SU-DHL-6 (cell line): ENCODE measurements around the gene ACSL6.

Source experiments
- H2AFZ ChIP-seq: fragments of 200-600 bp; sonication (generic); 2 replicates; pipeline ENCODE4 v1.6.1; 2014; ENCODE audit warnings: low read depth, mild to moderate bottlenecking, moderate library complexity, mixed read lengths, antibody characterized with exemption, low read length; ENCODE audit not compliant: severe bottlenecking
- H3F3A ChIP-seq: fragments of 200-600 bp; shearing (Covaris generic); 2 replicates; pipeline ENCODE4 v1.6.0; 2016; ENCODE audit warnings: antibody characterized with exemption, mild to moderate bottlenecking; ENCODE audit not compliant: insufficient read depth
- H3K27ac ChIP-seq: fragments of 200-600 bp; sonication (generic); 2 replicates; pipeline ENCODE4 v1.5.1; 2016; ENCODE audit warnings: low read depth, mild to moderate bottlenecking, low read length, moderate library complexity, mixed read lengths
- H3K27me3 ChIP-seq: fragments of 200-600 bp; sonication (generic), shearing (Covaris generic); 2 replicates; pipeline ENCODE4 v1.6.0; 2014; ENCODE audit warnings: mild to moderate bottlenecking, low read length
- H3K36me3 ChIP-seq: fragments of 200-600 bp; sonication (generic); 2 replicates; pipeline ENCODE4 v1.6.1; 2014; ENCODE audit warnings: mild to moderate bottlenecking, low read length, mixed read lengths
- H3K4me2 ChIP-seq: fragments of 300-600, 200-600 bp; shearing (Covaris generic), sonication (generic); 2 replicates; pipeline ENCODE4 v1.6.0; 2014; ENCODE audit warnings: low read length, low read depth, mild to moderate bottlenecking; ENCODE audit not compliant: poor library complexity, severe bottlenecking
- H3K4me3 ChIP-seq: fragments of 200-600 bp; sonication (generic); 2 replicates; pipeline ENCODE4 v1.5.1; 2014; ENCODE audit warnings: antibody characterized with exemption, low read length, mild to moderate bottlenecking, mixed read lengths; ENCODE audit not compliant: insufficient read depth, poor library complexity, severe bottlenecking
- H3K79me2 ChIP-seq: fragments of 200-600 bp; sonication (generic); 2 replicates; pipeline ENCODE4 v1.6.1; 2014; ENCODE audit warnings: mild to moderate bottlenecking, low read length, moderate library complexity; ENCODE audit not compliant: insufficient read depth
- H3K9ac ChIP-seq: fragments of 200-600 bp; sonication (generic); 2 replicates; pipeline ENCODE4 v1.7.0; 2014; ENCODE audit warnings: mild to moderate bottlenecking, low read length
- H3K9me2 ChIP-seq: fragments of 200-600 bp; sonication (generic); replicated peaks from 2 replicates; pipeline ENCODE4 v1.6.1; 2014; ENCODE audit warnings: low read length; ENCODE audit not compliant: insufficient read depth
- H3K9me3 ChIP-seq: fragments of 200-600 bp; sonication (generic); 2 replicates; pipeline ENCODE4 v1.6.1; 2014; ENCODE audit warnings: low read length, mixed read lengths; ENCODE audit not compliant: insufficient read depth
- H4K20me1 ChIP-seq: fragments of 200-600 bp; sonication (generic); 2 replicates; pipeline ENCODE4 v1.6.1; 2014; ENCODE audit warnings: low read depth, mild to moderate bottlenecking, antibody characterized with exemption, low read length, moderate library complexity, mixed read lengths
- EZH2phosphoT487 ChIP-seq: fragments of 200-600 bp; sonication (generic), shearing (Covaris generic); conservative IDR thresholded peaks from 2 replicates; pipeline ENCODE4 v1.6.1; 2018; ENCODE audit warnings: mild to moderate bottlenecking, antibody characterized with exemption, low read length, moderate library complexity, mixed read lengths
- TF ChIP-seq, protein P1 (sequence below): fragments of 200-600 bp; sonication (generic); IDR thresholded peaks from one replicate; pipeline ENCODE4 v1.5.1; 2017; ENCODE audit warnings: antibody characterized with exemption, mild to moderate bottlenecking, low read length, moderate library complexity; ENCODE audit not compliant: insufficient read depth, poor library complexity, severe bottlenecking

ACSL6 gene

DNA sequence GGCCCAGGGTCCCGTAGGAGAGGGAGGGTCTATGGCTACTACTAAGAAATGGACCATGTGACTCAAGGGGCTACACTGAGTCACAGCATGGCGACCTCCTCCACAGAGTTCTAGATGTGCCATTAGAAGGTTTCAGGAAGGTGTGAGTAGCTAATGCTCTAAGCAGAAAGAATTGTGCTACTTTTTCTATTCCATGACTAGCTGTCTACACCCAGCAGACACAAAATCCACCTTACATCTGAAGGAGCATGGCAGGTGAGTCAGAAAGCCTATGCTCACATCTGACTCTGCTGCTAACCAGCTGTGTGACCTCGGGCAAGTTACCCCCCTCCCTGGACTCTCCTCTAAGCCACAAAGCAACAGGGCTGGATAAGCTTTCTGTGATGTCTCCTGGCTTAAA is 51.6 kb downstream of the ACSL6 start:
- Histone ChIP-seq H3F3A (no peaks in the 10 kb centered on the region), H3K36me3 (no peaks in the 10 kb centered on the region), H3K27me3 (no peaks in the 10 kb centered on the region), H3K9me3 (no peaks in the 10 kb centered on the region), H3K9me2 (no peaks in the 10 kb centered on the region), H3K4me3 (no peak overlapping the region), H3K27ac (no peak overlapping the region), H4K20me1 (no peaks in the 10 kb centered on the region), H3K79me2 (no peaks in the 10 kb centered on the region), H3K4me2 (no peak overlapping the region), H3K9ac (no peak overlapping the region), H2AFZ (no peak overlapping the region)
- TF ChIP-seq EZH2phosphoT487 = no peak
- TF ChIP-seq, protein P1, sequence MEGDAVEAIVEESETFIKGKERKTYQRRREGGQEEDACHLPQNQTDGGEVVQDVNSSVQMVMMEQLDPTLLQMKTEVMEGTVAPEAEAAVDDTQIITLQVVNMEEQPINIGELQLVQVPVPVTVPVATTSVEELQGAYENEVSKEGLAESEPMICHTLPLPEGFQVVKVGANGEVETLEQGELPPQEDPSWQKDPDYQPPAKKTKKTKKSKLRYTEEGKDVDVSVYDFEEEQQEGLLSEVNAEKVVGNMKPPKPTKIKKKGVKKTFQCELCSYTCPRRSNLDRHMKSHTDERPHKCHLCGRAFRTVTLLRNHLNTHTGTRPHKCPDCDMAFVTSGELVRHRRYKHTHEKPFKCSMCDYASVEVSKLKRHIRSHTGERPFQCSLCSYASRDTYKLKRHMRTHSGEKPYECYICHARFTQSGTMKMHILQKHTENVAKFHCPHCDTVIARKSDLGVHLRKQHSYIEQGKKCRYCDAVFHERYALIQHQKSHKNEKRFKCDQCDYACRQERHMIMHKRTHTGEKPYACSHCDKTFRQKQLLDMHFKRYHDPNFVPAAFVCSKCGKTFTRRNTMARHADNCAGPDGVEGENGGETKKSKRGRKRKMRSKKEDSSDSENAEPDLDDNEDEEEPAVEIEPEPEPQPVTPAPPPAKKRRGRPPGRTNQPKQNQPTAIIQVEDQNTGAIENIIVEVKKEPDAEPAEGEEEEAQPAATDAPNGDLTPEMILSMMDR = no peak

DNA sequence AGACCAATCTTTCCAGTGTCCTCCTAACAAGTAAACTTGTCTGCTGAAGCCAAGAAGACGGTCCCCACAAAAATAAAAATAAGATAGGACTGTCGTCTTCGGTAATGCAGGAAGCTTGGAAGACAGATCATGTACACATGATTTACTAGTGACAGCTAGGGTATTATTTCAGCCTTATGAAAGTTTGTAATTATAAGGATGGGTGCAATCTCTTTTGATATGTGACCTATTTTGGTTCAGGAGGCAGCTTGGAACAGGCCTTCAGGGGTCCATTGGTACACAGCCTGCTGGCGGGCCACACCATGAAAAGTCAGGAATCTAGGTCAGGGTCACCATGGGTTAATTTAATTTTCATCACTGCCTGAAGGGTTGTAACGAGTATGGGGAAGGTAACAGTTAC is 52.3 kb downstream of the ACSL6 start:
- Histone ChIP-seq H3K79me2 (no peaks in the 10 kb centered on the region), H3F3A (no peaks in the 10 kb centered on the region), H3K27me3 (no peaks in the 10 kb centered on the region), H3K9me2 (no peaks in the 10 kb centered on the region), H3K9ac (no peak overlapping the region), H3K36me3 (no peaks in the 10 kb centered on the region), H3K9me3 (no peaks in the 10 kb centered on the region), H4K20me1 (no peaks in the 10 kb centered on the region), H3K27ac (no peak overlapping the region), H3K4me3 (no peak overlapping the region), H3K4me2 (no peak overlapping the region), H2AFZ (no peak overlapping the region)
- TF ChIP-seq, protein P1 = no peak
- no peak for TF ChIP-seq EZH2phosphoT487

- Histone ChIP-seq H3K4me3 (no peak overlapping the region), H3F3A (no peaks in the 10 kb centered on the region), H3K9me3 (no peaks in the 10 kb centered on the region), H2AFZ (no peak overlapping the region), H3K27ac (no peak overlapping the region), H3K27me3 (no peaks in the 10 kb centered on the region), H4K20me1 (no peaks in the 10 kb centered on the region), H3K36me3 (no peaks in the 10 kb centered on the region), H3K9me2 (no peaks in the 10 kb centered on the region), H3K79me2 (no peaks in the 10 kb centered on the region), H3K4me2 (no peak overlapping the region), H3K9ac (no peak overlapping the region)
- TF ChIP-seq, protein P1 = no peak
- no peak for TF ChIP-seq EZH2phosphoT487
Measured at GRCh38 chr5:131957721-131958441, 53.6 kb downstream of the ACSL6 start.
